NCI-H774 (cell line): ENCODE data around the gene RBM19.
A peak's percentile ranks its signal among the peaks of the same experiment; 100 is the strongest.

ENCODE experiments used
- DNase-seq: peaks from one replicate; lab custom pipeline; 2025; lab: John Stamatoyannopoulos, UW

The RBM19 gene

DNA sequence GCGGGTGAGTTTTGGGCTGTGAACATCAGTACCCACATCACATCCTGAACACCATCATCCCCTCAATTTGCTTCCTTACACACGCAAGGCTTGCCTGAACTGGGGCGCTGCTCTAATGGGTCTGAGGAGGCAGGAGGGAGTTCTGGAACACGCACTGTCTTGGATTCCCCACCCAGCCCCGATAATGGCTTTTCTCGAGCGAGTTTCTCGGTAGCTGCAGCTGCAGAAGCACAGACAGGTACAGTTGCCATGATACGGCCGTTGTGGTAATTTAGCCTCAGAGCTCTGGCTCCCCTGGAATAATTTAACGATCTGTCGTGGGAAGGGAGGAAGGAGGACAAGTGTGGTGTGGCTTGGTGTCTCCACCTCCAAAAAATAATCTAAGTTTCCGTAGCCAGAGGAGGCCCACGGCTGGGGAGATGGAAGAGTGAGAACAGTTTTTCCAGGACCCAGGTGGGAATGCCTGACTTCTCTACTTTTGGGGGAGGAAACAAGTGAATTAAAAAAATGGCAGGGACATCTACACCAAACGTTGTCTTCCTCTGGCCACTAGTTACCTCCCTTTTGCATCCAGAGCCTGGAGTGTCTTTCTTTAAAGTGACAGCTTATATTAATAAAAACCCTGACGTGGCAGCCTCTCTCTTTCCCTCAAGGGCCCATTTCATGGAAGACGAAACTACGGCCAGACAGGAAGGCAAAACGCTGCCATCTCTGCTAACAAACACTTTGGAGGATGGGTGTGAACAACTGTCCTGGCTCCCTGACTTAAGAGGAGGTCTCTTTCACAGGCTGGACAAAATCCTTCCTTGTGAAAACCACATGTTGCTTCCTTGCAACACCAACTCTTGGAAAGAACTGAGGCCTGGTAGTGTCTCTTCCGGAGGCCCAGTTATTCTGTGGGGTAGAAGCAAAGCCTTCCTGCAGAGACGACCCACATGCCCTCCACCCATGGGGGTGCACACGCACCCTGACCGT lies 84.8 kb downstream of the RBM19 start:
- no peak for DNase-seq

DNA sequence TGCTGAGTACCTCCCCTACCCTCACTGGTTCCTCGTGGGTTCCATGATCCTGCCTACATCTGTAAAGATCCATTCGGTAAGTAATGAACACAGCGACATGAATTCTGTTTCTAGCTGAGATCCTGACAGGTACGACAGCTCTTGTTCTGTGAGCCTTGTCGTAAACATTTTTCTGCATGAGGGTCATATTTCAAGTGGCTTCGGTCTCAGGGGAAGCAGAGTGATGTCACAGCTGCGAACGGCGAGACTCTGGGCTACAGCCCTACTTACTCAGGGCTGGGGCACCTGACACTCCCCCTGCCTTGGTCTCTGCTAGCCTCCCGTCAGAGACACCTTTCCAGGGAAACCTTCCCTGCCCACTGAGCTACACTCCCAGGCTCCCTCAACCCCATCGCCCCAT lies 85.8 kb downstream of the RBM19 start:
- DNase-seq: no peak

DNA sequence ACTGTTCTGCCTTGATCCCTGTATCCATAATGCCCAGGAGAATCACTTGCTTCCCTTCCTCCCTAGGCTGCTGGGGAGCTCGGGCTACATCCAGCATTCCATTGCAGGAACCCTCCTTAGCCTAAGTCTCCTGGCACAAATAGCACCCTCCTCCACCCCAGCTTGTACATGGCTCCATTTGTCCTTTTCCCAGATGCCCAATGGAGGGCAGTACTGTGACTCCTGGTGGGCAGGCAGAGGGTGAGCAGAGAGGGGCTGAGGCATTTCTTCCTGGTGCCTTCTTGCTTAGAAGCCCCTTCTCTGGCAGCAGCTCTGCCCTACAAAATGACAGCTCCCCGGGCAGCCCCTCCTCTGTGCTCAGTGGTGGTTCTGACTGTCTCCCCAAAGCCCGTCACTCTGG lies 86.5 kb downstream of the RBM19 start:
- DNase-seq: no peak

DNA sequence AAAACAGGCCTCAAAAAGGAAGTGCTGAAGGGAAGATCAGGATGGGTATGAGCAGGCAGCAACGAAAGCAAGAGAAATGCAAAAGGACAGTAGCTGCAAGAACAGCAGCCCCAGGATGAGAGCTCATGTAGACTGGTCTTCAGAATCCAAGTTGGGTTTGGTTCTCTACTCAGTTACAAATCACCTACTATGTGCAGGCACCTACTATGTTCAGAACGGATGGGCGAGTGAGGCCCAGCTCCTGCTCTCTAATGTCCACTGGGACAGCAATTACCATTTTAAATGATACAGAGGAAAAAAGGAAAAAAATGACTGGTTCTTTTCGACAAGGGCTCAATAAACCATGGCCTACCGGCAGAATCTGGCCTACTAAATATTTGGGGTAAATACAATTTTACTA lies 88.5 kb downstream of the RBM19 start:
- no peak for DNase-seq

DNA sequence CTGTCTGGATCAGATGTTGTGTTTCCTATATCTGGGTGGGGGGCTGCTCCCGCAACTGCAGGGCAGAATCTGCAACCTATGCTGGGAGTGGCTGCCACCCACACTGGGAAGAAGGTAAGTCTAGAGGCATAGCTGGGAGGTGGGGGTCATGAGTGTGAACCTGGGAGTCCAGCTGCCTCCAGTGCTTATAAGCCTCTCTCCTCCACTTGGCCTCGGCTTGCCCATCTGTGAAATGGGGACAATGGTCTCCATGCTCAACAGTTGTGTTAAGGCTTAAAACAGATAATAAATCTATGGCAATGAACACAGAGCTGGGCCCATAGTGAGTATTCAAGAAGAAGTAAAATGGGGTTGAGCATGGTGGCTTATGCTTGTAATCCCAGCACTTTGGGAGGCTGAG lies 90.0 kb downstream of the RBM19 start:
- no peak for DNase-seq

DNA sequence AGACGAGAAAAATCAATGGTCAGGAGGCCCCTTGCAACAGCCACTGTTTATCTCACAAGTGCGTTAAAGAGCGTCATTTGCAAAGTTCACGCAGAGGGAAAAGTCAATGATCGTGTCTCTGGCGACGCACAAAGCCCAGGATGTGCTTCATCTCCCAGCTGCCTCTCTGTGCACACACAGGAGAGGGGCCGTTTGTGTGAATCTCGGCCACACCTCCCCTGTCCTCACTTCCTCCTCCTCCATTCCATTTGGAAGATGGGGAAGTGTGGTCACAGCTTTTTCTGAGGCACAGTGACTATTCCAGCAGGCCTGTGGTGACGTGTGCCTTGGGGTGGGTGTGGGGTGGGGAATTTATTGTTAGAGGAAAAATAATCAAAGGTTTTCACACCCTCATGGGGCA lies 90.4 kb downstream of the RBM19 start:
- DNase-seq: peak; percentile 78

DNA sequence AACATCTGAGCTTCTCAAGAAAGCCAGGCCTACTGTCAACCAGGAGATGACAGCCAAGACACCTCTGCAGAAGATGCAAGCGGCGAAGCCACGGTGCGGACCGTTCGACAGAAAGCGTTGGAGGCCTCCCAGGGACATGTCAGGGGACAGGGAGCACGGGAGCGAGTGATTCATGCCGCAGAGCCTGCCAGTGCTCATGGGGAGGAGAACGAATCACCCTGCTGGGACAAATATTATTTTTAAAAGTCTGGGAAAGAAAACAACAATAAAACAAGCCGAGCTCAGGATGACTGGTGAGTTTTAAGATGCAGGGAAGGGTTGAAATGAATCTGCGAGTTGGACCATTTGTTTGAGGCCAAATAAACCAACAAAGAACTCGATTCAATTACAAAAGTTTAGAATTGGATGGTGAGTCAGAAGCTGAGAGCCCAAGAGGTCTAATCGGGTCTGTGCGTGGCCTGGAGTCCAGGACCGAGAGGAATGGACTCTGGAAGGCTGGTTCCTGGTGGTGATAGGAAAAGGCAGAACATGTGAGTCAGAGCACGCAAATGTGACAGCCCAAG lies 91.0 kb downstream of the RBM19 start:
- no peak for DNase-seq

DNA sequence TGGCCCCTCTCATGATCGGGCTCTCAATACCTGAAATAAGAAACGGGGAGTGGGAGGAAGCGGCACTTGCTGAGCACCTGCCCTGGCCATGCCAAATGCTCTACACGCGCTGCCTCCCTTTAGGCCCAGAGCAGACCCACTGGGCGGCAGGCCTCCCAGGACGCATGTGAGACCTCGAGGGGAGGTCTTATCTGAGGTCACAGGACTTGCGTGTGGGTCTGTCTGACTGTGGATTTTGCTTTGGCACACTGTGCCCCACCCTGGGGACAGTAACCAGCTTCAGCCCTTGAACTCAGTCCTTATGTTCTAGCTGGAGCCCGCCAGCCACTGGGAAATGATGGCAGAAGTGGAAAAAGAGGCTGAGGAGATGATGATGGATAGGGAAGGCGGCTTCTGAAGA lies 91.8 kb downstream of the RBM19 start:
- no peak for DNase-seq

DNA sequence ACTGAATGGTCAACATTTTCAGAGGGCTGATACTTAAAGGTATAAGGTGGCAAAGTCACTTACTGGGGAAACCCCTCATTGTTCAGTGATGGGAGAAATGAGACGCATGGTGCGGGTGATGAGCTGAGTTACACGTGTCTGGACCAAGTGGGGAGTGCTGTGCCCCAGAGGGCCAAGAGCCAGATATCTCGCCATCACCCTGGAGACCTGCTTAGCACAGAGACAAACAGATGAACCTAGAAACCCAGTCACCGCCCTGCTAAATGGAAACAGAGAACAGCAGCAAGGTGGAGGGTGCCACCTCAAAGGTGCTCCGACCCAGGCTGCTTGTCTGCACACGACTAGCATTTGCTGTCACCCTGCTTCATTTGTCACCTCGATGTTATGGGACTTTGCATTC lies 92.4 kb downstream of the RBM19 start:
- DNase-seq: no peak

DNA sequence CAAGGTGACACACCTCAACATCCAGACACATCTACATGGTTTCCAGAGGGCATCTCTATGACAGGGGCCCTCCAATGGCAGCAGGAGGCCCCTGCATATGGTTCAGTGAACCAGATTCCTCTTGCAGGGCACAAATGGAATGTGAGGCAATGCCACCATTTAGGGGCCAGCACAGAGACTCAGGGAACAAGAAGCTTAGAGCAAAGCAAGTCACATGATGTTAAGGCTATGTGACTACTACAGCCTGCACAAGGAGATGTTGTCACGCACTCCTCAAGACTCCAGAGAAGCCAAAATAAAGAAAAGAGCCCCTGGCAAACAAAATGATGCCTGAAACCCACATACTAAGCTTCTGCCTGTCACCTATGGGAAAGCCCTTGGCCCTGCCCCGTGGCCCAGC lies 95.2 kb downstream of the RBM19 start:
- DNase-seq: no peak

DNA sequence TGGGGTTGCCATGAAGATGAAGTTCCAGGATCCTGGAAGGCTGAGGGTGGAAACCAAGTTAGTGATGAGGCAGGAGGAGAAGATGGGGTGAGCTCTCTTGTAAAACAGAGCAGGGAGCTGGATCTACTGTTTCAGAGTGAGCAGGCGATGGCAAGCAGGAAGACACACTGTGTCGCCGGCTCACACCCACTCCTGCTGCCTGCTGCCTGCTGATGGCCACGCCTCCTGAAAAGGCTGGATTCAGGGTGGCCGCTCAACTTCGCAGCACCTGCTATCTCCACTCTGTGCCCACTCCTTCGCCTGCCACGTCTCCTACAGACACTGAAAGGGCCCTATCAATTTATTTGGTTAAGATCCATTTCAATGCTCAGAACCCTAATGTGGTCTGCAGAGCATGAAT lies 96.1 kb downstream of the RBM19 start:
- DNase-seq: no peak

DNA sequence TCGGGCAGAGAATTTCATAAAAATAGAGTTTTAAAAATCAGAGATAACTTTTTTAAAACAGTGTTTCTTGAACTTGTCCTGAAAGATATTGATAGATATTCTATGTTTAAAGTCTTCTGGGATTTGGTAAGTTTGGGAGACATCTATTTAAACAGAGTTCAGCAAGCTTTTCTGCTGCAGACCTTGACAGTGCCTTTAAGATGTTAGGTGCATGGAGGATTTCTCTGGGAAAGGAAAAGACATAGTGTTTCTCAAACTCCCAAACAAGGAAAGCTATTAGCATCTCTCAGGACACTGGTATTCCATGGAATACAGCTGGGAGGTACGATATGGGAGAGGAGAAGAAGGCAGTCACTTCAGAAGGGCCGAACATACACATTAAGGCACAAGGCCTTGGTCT lies 97.8 kb downstream of the RBM19 start:
- DNase-seq: no peak

DNA sequence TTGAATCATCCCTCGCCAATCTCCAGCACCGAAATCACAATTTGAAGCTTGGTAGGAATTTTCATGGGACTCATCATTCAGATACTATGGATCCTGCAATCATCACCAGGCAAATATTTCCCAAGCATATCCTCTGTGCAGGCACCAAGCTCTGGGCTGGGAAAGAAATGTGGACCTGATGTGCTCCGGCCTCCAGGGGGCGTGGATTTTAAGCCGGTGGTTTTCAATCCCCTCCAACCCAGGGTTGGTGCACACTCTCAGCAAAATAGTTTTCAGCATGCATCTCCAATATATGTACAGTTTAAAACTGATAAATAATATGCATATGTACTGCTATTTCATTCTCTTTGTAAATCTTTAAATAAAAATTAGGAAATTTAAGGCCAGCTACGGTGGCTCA lies 98.9 kb downstream of the RBM19 start:
- no peak for DNase-seq

DNA sequence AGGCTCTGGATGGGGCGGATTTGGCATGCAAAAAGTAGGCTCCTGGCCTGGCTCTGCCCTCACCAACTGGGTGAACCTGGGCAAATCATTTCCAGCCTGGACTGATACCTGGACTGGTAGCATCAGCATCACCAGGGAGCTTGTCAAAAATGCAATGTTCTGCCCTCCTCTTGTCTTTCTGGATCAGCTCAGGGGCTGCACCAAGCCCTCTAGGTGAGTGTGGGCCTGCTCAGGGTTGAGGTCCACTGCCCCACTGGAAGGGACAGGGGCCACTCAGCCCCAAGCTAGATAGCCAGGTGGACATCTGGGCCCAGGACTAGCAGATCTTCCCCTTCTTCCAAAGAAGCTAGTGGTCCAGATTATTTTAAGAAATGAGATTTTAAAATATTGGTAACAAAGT lies 99.6 kb downstream of the RBM19 start:
- DNase-seq: no peak

DNA sequence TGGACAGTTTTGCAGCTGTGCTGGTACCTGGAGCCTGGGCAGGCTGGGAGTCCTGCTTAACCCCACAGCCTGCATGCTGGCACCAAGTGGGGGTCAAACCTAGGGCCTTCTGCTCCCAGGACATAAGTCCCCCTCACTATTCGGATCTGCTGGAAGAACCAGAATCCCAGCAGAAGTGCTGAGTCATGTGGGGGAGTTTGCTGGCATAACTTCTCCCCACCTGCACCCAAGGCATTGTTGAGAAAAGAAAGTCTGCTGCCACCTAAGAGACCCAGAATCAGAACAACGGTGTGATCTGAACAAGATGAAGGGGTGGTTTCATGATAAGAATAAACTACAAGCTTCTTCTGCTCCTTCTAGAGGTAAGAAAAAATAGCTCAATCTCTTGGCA lies 102.7 kb downstream of the RBM19 start:
- no peak for DNase-seq

DNA sequence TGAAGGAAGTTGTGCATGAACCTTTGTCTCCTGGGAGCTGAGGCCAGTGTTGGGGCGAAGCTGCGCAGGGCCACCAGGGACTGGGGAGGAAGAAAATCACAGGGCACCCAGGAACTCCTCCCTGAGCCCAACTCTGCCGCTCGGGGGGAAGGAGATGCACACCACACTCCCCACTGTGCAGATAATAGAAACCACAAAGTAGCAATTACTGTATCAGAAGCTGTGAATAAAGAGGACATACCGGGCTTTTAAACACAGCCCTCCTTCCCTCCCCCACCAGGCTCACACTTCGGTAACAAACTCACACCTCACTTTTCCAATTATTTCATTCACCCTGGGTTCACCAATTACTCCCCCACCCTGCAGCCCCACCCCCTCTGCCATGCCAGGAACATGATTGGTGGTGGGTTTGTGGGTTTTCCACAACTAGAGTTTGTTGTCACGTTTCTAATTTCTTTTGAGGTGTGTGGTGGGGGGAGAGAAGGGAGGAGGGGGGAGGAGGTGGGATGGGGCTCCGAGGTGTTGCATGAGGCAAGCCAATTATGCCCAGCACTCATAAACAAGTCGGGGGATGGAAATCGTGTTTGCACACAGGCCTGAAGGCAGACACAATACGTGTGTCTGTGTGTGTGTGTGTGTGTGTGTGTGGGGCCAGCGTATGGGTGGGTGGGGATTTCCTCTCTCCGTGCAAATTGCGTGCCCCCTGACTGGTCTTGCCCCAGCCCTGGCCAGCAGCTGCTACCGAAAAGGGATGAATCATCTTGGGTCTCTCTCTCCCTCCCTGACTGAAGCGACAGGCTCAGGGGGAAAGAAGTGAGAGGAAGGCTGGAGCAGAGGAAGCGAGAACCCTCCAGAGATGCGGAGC lies 103.3 kb downstream of the RBM19 start:
- no peak for DNase-seq

DNA sequence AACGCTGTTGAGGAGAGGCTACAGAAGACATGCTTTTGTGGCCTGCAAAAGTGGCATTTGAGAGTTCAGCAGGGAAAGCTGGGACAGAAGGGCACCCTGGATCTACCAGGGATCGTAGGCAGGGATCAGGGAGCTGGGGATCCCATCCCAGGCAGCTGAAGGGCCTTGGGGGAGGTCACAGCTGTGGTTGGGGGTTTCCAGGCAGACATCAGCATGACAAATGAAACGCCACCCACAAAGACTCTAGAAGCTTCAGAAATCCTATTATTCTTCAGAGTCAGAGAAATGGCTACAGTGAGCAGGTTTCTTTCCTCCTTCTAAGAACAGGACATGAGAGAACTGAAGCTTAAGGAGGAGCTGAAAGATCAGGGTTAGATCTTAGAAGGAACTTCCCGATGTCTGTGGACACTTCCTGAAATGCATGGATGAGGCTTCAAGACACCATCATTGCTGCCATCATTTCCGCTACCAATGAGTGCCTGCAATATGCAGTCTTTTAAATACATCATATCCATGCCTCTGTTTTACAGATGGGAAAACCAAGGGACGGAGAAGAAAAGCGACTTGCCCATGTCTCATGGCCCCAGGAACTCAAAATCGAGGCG lies 104.3 kb downstream of the RBM19 start:
- DNase-seq: no peak

DNA sequence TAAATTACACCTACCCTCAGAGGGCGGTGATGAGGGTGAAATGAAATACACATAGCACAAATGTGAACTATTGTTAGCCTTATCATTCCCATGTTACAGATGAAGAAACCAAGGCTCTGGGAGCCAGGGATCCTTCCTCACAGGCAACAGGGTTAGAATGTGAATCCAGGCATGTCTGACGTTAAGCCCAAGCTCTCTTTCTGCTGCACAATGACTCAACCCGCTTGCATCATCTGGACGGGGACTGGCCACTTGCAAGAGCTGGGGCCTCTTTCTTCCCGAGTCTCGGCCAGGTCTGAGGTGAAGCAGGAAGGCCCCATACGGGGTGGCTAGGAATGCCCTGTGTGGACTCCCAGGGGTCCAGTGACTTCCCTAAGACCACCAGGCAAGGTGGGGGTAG lies 105.2 kb downstream of the RBM19 start:
- DNase-seq: no peak

DNA sequence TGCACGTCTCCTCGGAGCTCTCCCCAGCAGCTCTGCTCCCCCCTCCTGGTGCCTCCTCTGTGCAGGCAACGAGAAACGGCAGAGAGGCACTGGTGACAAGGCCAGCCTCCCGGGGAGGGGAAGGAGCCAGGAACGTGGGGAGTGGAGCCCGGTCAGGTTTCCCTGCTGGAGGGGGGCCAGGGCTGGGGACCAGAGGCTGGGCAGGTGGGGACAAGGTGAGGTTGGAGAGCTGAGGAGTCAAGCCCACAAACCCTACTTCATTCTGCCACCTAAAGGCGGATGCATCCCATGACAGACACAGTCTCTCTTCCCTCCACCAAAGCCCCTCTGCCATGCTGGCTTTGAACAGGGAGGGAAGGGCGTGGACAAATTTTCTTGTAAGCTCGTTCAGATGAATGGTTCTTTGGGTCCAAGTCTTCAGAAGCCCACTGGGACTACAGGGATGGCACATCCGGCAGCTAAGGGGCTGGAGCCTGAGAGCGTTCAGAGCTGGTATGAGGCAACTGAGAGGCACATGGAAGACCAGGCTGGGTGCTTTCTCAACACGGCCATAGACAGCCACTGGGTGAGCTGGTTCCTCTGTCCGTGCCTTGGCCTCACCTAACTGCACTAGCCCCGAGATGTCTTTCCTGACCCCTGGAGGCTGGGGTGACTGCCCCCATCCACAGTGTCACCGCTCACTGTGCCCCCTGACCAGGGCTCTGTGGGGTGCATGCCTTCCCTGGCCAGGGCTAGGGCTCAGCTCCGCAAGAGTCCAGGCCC lies 105.9 kb downstream of the RBM19 start:
- no peak for DNase-seq

DNA sequence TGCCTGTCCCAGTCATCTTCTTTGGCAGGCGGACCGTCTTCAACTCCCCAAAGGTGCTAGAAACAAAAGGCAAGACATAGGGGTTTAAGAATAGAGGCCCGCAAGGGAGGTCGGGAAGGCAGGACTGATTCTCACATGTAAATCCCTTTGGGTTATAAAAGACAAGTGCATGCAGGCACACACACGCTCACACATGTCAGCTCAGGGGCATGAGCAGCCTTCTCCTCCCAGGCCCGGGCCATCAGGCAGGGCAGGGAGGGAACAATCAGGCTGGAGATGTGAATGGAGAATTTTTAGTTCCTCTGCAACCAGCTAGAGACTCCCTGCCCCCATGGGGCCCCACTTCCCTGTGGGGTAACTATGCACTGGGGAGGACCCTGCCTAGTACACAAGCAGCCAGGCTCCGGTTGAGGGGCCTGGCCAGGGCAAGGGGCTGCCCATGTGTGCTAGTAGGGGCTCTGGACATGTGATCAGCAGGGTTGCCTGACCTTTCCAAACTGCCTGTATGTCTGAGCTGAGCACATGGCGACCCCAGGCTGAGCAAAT lies 107.2 kb downstream of the RBM19 start:
- DNase-seq: no peak

DNA sequence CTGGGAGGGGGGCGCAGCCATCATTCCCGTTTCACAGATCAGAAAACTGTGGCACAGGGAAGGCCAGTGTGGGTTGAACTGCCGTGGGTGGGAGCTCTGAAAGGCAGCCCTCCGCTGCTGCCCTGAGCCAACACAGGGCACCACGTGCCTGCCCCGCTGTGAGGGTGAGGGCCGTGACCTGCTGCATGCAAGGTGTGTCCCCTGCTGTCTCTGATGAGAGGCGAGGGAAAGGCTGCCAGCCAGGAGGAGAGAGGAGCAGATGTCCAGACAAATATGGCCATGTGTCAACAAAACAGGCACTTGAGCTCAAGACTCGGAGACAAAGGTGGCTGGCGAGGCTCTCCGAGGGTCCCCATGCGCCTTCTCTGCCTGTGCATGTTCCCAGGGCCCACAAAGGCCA lies 108.8 kb downstream of the RBM19 start:
- no peak for DNase-seq
